ENCODE measurements around the gene NDUFS4.

DNA sequence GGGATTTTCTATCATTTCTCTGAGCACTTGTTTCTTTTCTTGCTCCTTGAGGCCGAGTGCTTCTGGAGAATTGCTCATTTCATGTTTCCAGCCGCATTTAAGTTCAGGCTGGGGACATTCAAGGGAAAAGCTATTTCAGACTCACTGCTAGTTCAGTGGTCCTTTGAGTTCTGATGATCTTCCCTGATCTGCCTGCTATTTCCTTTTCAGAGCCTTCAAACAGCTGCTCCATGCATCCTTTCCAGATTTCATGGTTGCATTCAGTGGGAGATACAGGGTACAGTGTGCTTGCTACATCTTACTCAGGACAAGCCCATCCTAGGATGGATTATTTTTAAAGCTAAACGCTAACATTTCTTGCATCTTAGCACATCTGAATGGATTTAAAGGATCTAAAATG is 14.7 kb downstream of the NDUFS4 start:
- TF ChIP-seq, protein P1, sequence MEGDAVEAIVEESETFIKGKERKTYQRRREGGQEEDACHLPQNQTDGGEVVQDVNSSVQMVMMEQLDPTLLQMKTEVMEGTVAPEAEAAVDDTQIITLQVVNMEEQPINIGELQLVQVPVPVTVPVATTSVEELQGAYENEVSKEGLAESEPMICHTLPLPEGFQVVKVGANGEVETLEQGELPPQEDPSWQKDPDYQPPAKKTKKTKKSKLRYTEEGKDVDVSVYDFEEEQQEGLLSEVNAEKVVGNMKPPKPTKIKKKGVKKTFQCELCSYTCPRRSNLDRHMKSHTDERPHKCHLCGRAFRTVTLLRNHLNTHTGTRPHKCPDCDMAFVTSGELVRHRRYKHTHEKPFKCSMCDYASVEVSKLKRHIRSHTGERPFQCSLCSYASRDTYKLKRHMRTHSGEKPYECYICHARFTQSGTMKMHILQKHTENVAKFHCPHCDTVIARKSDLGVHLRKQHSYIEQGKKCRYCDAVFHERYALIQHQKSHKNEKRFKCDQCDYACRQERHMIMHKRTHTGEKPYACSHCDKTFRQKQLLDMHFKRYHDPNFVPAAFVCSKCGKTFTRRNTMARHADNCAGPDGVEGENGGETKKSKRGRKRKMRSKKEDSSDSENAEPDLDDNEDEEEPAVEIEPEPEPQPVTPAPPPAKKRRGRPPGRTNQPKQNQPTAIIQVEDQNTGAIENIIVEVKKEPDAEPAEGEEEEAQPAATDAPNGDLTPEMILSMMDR (conservative IDR thresholded peaks at IDR 0.05): no peak
- TF ChIP-seq ZFX (IDR thresholded peaks at IDR 0.05): no peak
